Common myeloid progenitor, CD34-positive (primary cell): ENCODE data around the gene LEP.
A peak's percentile ranks its signal among the peaks of the same experiment; 100 is the strongest.

Experiments used
- CTCF ChIA-PET: fragments of 350-600 bp; sonication (Branson Sonifier 250); formaldehyde crosslinking; loops from one replicate; lab custom pipeline; 2021; ENCODE audit warnings: antibody characterized with exemption; lab: Charles Lee
- POLR2A ChIA-PET: fragments of 350-600 bp; sonication (Branson Sonifier 250); formaldehyde crosslinking; loops from one replicate; lab custom pipeline; 2021; ENCODE audit warnings: antibody characterized with exemption; lab: Charles Lee
- DNase-seq, 3 donors: peaks; one replicate each; pipeline versions ENCODE4 v3.0.0 to v3.0.0-alpha.2; 2013
- H3K27ac ChIP-seq, 2 experiments: 1 replicate in 1 of 2; 2 replicates in 1 of 2; pipeline ENCODE4 v1.7.0; 2013; ENCODE audit warnings: inconsistent platforms in 2 of 2, low read length in 2 of 2, mild to moderate bottlenecking in 2 of 2, low read depth in 1 of 2, moderate library complexity in 1 of 2; ENCODE audit not compliant: severe bottlenecking in 2 of 2, insufficient read depth in 1 of 2, poor library complexity in 1 of 2
- H3K27me3 ChIP-seq, 5 experiments: replicated peaks in 2 of 5; 1 replicate in 3 of 5; 2 replicates in 2 of 5; pipeline versions ENCODE4 v1.6.1 to v1.7.0; 2013; ENCODE audit warnings: low read length in 4 of 5, mild to moderate bottlenecking in 2 of 5, moderate library complexity in 2 of 5, inconsistent platforms in 1 of 5; ENCODE audit not compliant: insufficient read depth in 5 of 5, control insufficient read depth in 4 of 5
- H3K36me3 ChIP-seq, 4 experiments: 1 replicate in 2 of 4; 2 replicates in 2 of 4; pipeline versions ENCODE4 v1.6.1 to v1.7.0; 2013; ENCODE audit warnings: low read length in 3 of 4, control low read depth in 1 of 4, mild to moderate bottlenecking in 1 of 4; ENCODE audit not compliant: control insufficient read depth in 4 of 4, insufficient read depth in 4 of 4
- H3K4me1 ChIP-seq, 4 experiments: 1 replicate in 3 of 4; 2 replicates in 1 of 4; pipeline versions ENCODE4 v1.6.1 to v1.7.1; 2013; ENCODE audit warnings: low read length in 3 of 4, mild to moderate bottlenecking in 3 of 4, control low read depth in 1 of 4, inconsistent platforms in 1 of 4, moderate library complexity in 1 of 4; ENCODE audit not compliant: control insufficient read depth in 4 of 4, insufficient read depth in 4 of 4; ENCODE audit errors: control extremely low read depth in 1 of 4
- H3K4me3 ChIP-seq, 7 experiments: 1 replicate in 4 of 7; 2 replicates in 3 of 7; pipeline versions ENCODE4 v1.5.1 to v1.7.0; 2013; ENCODE audit warnings: mild to moderate bottlenecking in 7 of 7, low read length in 6 of 7, moderate library complexity in 6 of 7, inconsistent platforms in 2 of 7, low read depth in 2 of 7, control low read depth in 1 of 7; ENCODE audit not compliant: insufficient read depth in 4 of 7, control insufficient read depth in 1 of 7; ENCODE audit errors: extremely low read depth in 1 of 7
- H3K9me3 ChIP-seq, 5 experiments: 1 replicate in 4 of 5; 2 replicates in 1 of 5; pipeline versions ENCODE4 v1.6.1 to v1.7.1; 2013; ENCODE audit warnings: low read length in 4 of 5, mild to moderate bottlenecking in 2 of 5, inconsistent platforms in 1 of 5, low read depth in 1 of 5, moderate library complexity in 1 of 5; ENCODE audit not compliant: control insufficient read depth in 4 of 5, insufficient read depth in 2 of 5; ENCODE audit errors: control extremely low read depth in 1 of 5
- WGBS: methylation state at CpG from one replicate; pipeline ENCODE4 v1.1.5; 2013; ENCODE audit not compliant: insufficient coverage; 5-methylcytosine and 5-hydroxymethylcytosine counted together

LEP gene

GRCh38 chr7:128205068-128205467 is 36.0 kb upstream of the LEP start:
- no peaks in the 10 kb centered on the region for H3K9me3 ChIP-seq
- POLR2A ChIA-PET = no interaction called here
- WGBS = 100% methylated on average over 4 of the region's 4 CpGs
- no peak overlapping the region for H3K27ac ChIP-seq
- peaks cover 0 to 12% (median 8%) of the 10 kb centered on the region in 4 experiments for H3K4me1 ChIP-seq
- no peak overlapping the region for H3K4me3 ChIP-seq
- DNase-seq = no peak
- no peaks in the 10 kb centered on the region for H3K36me3 ChIP-seq
- CTCF ChIA-PET = interaction anchor here (0.6 to 8.9 kb wide), 2 partner anchors 405 to 496 kb away, joined by 3 to 188 read pairs; no protein-coding TSS in a partner anchor
- peaks cover 2 to 50% (median 36%) of the 10 kb centered on the region in 5 experiments for H3K27me3 ChIP-seq

GRCh38 chr7:128206017-128206746 is 34.9 kb upstream of the LEP start:
- POLR2A ChIA-PET = no interaction called here
- Histone ChIP-seq H3K4me1 (peaks cover 0 to 9% (median 6%) of the 10 kb centered on the region in 4 experiments), H3K27me3 (peaks cover 2 to 39% (median 29%) of the 10 kb centered on the region in 5 experiments), H3K9me3 (no peaks in the 10 kb centered on the region), H3K4me3 (no peak overlapping the region), H3K27ac (no peak overlapping the region), H3K36me3 (no peaks in the 10 kb centered on the region)
- no peak for DNase-seq
- 96% methylated on average over 12 of the region's 16 CpGs for WGBS
- CTCF ChIA-PET = interaction anchor here (1.0 to 8.9 kb wide), 5 partner anchors 8 to 497 kb away, joined by 3 to 188 read pairs (median 5); no protein-coding TSS in a partner anchor

GRCh38 chr7:128206747-128207500 is 34.2 kb upstream of the LEP start:
- ChIA-PET CTCF (interaction anchor here (1.0 to 8.9 kb wide), 5 partner anchors 9 to 498 kb away, joined by 3 to 188 read pairs (median 5); no protein-coding TSS in a partner anchor), POLR2A (no interaction called here)
- Histone ChIP-seq H3K36me3 (no peaks in the 10 kb centered on the region), H3K4me3 (no peak overlapping the region), H3K27me3 (peaks cover under 1 to 32% (median 22%) of the 10 kb centered on the region in 5 experiments), H3K4me1 (peaks cover 0 to 1% (median under 1%) of the 10 kb centered on the region in 4 experiments), H3K27ac (no peak overlapping the region), H3K9me3 (no peaks in the 10 kb centered on the region)
- no peak for DNase-seq
- WGBS = 98% methylated on average over 7 of the region's 9 CpGs

GRCh38 chr7:128207609-128208008 is 33.5 kb upstream of the LEP start:
- Histone ChIP-seq H3K4me1 (peaks cover 0 to 1% (median 0%) of the 10 kb centered on the region in 4 experiments), H3K27ac (no peak overlapping the region), H3K27me3 (peaks cover 0 to 25% (median 17%) of the 10 kb centered on the region in 5 experiments), H3K9me3 (no peaks in the 10 kb centered on the region), H3K36me3 (no peaks in the 10 kb centered on the region), H3K4me3 (no peak overlapping the region)
- ChIA-PET POLR2A (no interaction called here), CTCF (interaction anchor here (0.7 to 8.9 kb wide), 9 partner anchors 10 to 499 kb away, joined by 3 to 188 read pairs (median 5); no protein-coding TSS in a partner anchor)
- WGBS = 72% methylated on average over 2 of the region's 4 CpGs
- DNase-seq = no peak

GRCh38 chr7:128209229-128210035 is 31.6 kb upstream of the LEP start:
- POLR2A ChIA-PET = no interaction called here
- Histone ChIP-seq H3K36me3 (no peaks in the 10 kb centered on the region), H3K4me3 (no peak overlapping the region), H3K4me1 (peaks cover 0 to 1% (median 0%) of the 10 kb centered on the region in 4 experiments), H3K27ac (no peak overlapping the region), H3K27me3 (peaks cover 0 to 7% (median 2%) of the 10 kb centered on the region in 5 experiments), H3K9me3 (no peaks in the 10 kb centered on the region)
- CTCF ChIA-PET = interaction anchor here (0.6 to 8.9 kb wide), 39 partner anchors 9 to 514 kb away, joined by 3 to 188 read pairs (median 4); no protein-coding TSS in a partner anchor
- WGBS = 53% methylated on average over 23 of the region's 28 CpGs
- DNase-seq = peak; percentile 71 to 88 (median 81)

- Histone ChIP-seq H3K27ac (no peak overlapping the region), H3K9me3 (no peaks in the 10 kb centered on the region), H3K27me3 (peaks cover 0 to 2% (median 2%) of the 10 kb centered on the region in 5 experiments), H3K4me1 (peaks cover 0 to 1% (median 0%) of the 10 kb centered on the region in 4 experiments), H3K36me3 (no peaks in the 10 kb centered on the region), H3K4me3 (no peak overlapping the region)
- ChIA-PET POLR2A (interaction anchor here (0.8 kb wide), 1 partner anchor 75 kb away, joined by 3 read pairs; no protein-coding TSS in a partner anchor), CTCF (interaction anchor here (0.6 to 8.9 kb wide), 29 partner anchors 8 to 514 kb away, joined by 3 to 188 read pairs (median 4); no protein-coding TSS in a partner anchor)
- DNase-seq = no peak
- 17% methylated on average over 1 of the region's 3 CpGs for WGBS
Measured at GRCh38 chr7:128210036-128210347, 31.1 kb upstream of the LEP start.
